ENCODE data around the gene EIPR1. TPM values are rescaled to one million over a fixed set of nuclear protein-coding genes. Genes with fewer than 3 reads are reported as not detected.

EIPR1 gene
- total and polyA plus RNA-seq, 2 experiments from 2014 or later: 17.4 to 46.3 TPM

- H2AFZ ChIP-seq: no peak overlapping the region
- no peak overlapping the region for H3K4me2 ChIP-seq
- H3F3A ChIP-seq (replicated peaks; ENCODE audit: low read depth): no peaks in the 10 kb centered on the region
- H3K36me3 ChIP-seq (ENCODE audit: insufficient read depth): no peaks in the 10 kb centered on the region
- H3K9me3 Mint-ChIP-seq: no peaks in the 10 kb centered on the region
- no peaks in the 10 kb centered on the region for H3K27me3 ChIP-seq (ENCODE audit: insufficient read depth)
- H3K4me1 Mint-ChIP-seq: peaks cover 14% of the 10 kb centered on the region; the same call in 2 of the 3 replicates
- H3K27me3 Mint-ChIP-seq (ENCODE audit: insufficient read depth, low read depth, poor library complexity): peaks cover 2% of the 10 kb centered on the region
- no peaks in the 10 kb centered on the region for H4K20me1 ChIP-seq (replicated peaks; ENCODE audit: insufficient read depth)
- DNase-seq (ENCODE audit: low spot score): no peak
- no peak overlapping the region for H3K4me3 Mint-ChIP-seq
- TF ChIP-seq ETS1 (IDR thresholded peaks at IDR 0.05): no peak
- TF ChIP-seq ZNF114 (CRISPR knock-in tag; IDR thresholded peaks at IDR 0.05): no peak
- no peak for TF ChIP-seq ZNF331 (CRISPR knock-in tag; IDR thresholded peaks at IDR 0.05; ENCODE audit: low read depth)
- TF ChIP-seq EZH2 (IDR thresholded peaks at IDR 0.05; ENCODE audit: low read depth, unreplicated experiment): no peak
- TF ChIP-seq STAT1 (IDR thresholded peaks at IDR 0.05; ENCODE audit: unreplicated experiment): no peak
- TF ChIP-seq NANOG (IDR thresholded peaks at IDR 0.05; ENCODE audit: borderline replicate concordance): no peak
- no peak for TF ChIP-seq CREB1 (CRISPR knock-in tag; IDR thresholded peaks at IDR 0.05; ENCODE audit: low read depth)
- TF ChIP-seq EZH2phosphoT487 (IDR thresholded peaks at IDR 0.05; ENCODE audit: unreplicated experiment): no peak
- no peak for TF ChIP-seq POLR2AphosphoS5 (IDR thresholded peaks at IDR 0.05; ENCODE audit: low read depth)
- no peak for TF ChIP-seq ZNF462 (CRISPR knock-in tag; IDR thresholded peaks at IDR 0.05)
- TF ChIP-seq REST (IDR thresholded peaks at IDR 0.05; ENCODE audit: unreplicated experiment): no peak
- TF ChIP-seq JUNB (IDR thresholded peaks at IDR 0.05; ENCODE audit: unreplicated experiment): no peak
- TF ChIP-seq CTCF (conservative IDR thresholded peaks at IDR 0.05; ENCODE audit: low read depth in 2 of 2): no peak
- no peaks in the 10 kb centered on the region for H3K36me3 Mint-ChIP-seq (ENCODE audit: low read depth)
- no peaks in the 10 kb centered on the region for H3K4me1 ChIP-seq (ENCODE audit: insufficient read depth)
- no peaks in the 10 kb centered on the region for H3K9me2 ChIP-seq (ENCODE audit: insufficient read depth)
- H3K27ac ChIP-seq (ENCODE audit: low read depth): no peak overlapping the region
- H3K4me3 ChIP-seq: no peak overlapping the region
- H3K27ac Mint-ChIP-seq: no peak overlapping the region; the same call in 1 of the 2 replicates
- H3K79me2 ChIP-seq (replicated peaks; ENCODE audit: insufficient read depth): peaks cover 20% of the 10 kb centered on the region
- no peak for ATAC-seq
Measured at GRCh38 chr2:3214065-3214464, 163.6 kb downstream of the EIPR1 start.
